HepG2 (cell line): Measurements from ENCODE around the gene ADAMTS2. TPM values are rescaled to one million over a fixed set of nuclear protein-coding genes. Genes with fewer than 3 reads are reported as not detected.

Experiments used
- ATAC-seq: fragments of 200-7000 bp; cut with Tn5 transposase; 3 replicates; pipeline ENCODE4 v1.9.1; 2020; ENCODE audit warnings: mild to moderate bottlenecking, moderate library complexity
- BruUV-seq: library from RNA; stranded (reverse); fragments of 400-500 nt; replicated peaks from 2 replicates; lab custom pipeline; 2021; lab: Mats Ljungman, UMichigan
- CTCF ChIA-PET: fragments of 300-600 bp; formaldehyde crosslinking; extraction: SDS; loops from one replicate; lab custom pipeline; 2021; ENCODE audit warnings: low total read pairs, inconsistent platforms, low intra/inter-chr PET ratio; lab: Yijun Ruan, JAX
- POLR2A ChIA-PET: fragments of 350-600 bp; sonication (Branson Sonifier 250); formaldehyde crosslinking; loops from one replicate; lab custom pipeline; 2020; ENCODE audit warnings: antibody characterized with exemption, inconsistent platforms; lab: Yijun Ruan, JAX
- DNase-seq: peaks from one replicate; pipeline ENCODE4 v3.0.0-alpha.2; 2015; ENCODE audit warnings: low spot score
- FAIRE-seq: peaks from 3 replicates; lab custom pipeline; 2011; peaks lifted over from hg19 to GRCh38; lab: Jason Lieb, UNC
- H2AFZ ChIP-seq: one replicate; pipeline ENCODE4 v1.6.1; 2011; ENCODE audit warnings: low read length, inconsistent platforms
- H3K27ac ChIP-seq: fragments of 300-600 bp; 3 replicates; pipeline ENCODE4 v1.8.0; 2011; ENCODE audit warnings: mixed run types, mild to moderate bottlenecking, mixed read lengths, low read length, inconsistent platforms; ENCODE audit not compliant: insufficient read depth; ENCODE audit errors: extremely low read length
- H3K27me3 ChIP-seq, 2 experiments: fragments of 200-600 bp in 1 of 2; 2 replicates in 1 of 2; 3 replicates in 1 of 2; pipeline versions ENCODE4 v1.6.0 to v1.8.0; 2011; ENCODE audit warnings: low read length in 2 of 2, mild to moderate bottlenecking in 2 of 2, moderate library complexity in 2 of 2, inconsistent platforms in 1 of 2; ENCODE audit not compliant: insufficient read depth in 2 of 2, control insufficient read depth in 1 of 2
- H3K36me3 ChIP-seq, 2 experiments: fragments of 200-600 bp in 1 of 2; replicated peaks in 1 of 2; 2 replicates in 1 of 2; 3 replicates in 1 of 2; pipeline versions ENCODE4 v1.5.1 to v1.8.0; 2011; ENCODE audit warnings: low read length in 2 of 2, inconsistent platforms in 1 of 2; ENCODE audit not compliant: insufficient read depth in 2 of 2, control insufficient read depth in 1 of 2
- H3K4me1 ChIP-seq: 2 replicates; pipeline ENCODE4 v1.5.1; 2012; ENCODE audit warnings: low read length, inconsistent platforms; ENCODE audit not compliant: insufficient read depth
- H3K4me2 ChIP-seq: 2 replicates; pipeline ENCODE4 v1.6.0; 2011; ENCODE audit warnings: low read depth, low read length, inconsistent platforms
- H3K4me3 ChIP-seq, 3 experiments: fragments of 200-600 bp in 1 of 3; sonication (generic), shearing (Covaris generic) in 1 of 3; replicated peaks in 1 of 3; 2 replicates each; pipeline ENCODE4 v1.5.1; 2011 to 2016; ENCODE audit warnings: low read length in 3 of 3, inconsistent platforms in 2 of 3, low read depth in 2 of 3, mild to moderate bottlenecking in 2 of 3, control low read depth in 1 of 3, mixed read lengths in 1 of 3; ENCODE audit not compliant: insufficient read depth in 1 of 3
- H3K79me2 ChIP-seq: one replicate; pipeline ENCODE4 v1.6.1; 2011; ENCODE audit warnings: low read length, inconsistent platforms; ENCODE audit not compliant: insufficient read depth
- H3K9ac ChIP-seq: 2 replicates; pipeline ENCODE4 v1.6.0; 2011; ENCODE audit warnings: mild to moderate bottlenecking, low read depth, low read length, inconsistent platforms; ENCODE audit not compliant: insufficient read depth
- H3K9me3 ChIP-seq: 2 replicates; pipeline ENCODE4 v1.5.1; 2012; ENCODE audit warnings: mild to moderate bottlenecking, low read length
- H4K20me1 ChIP-seq: 2 replicates; pipeline ENCODE4 v1.6.0; 2011; ENCODE audit warnings: inconsistent platforms, mild to moderate bottlenecking, low read length, moderate library complexity; ENCODE audit not compliant: insufficient read depth
- ARID4A ChIP-seq: sonication (generic); formaldehyde crosslinking; IDR thresholded peaks from 2 replicates; pipeline ENCODE4 v1.5.0; 2020; ENCODE audit warnings: mild to moderate bottlenecking, missing genetic modification reagents, borderline replicate concordance
- ATF7 ChIP-seq, 2 experiments: fragments of 450-650 bp in 1 of 2; sonication (generic) in 1 of 2; formaldehyde crosslinking in 1 of 2; IDR thresholded peaks; 2 replicates each; pipeline versions ENCODE4 v1.4.0 to v1.6.1; 2016 to 2020; ENCODE audit warnings: antibody characterized with exemption in 1 of 2, mild to moderate bottlenecking in 1 of 2, missing genetic modification reagents in 1 of 2
- BRCA1 ChIP-seq: sonication (generic); formaldehyde crosslinking; IDR thresholded peaks from 2 replicates; pipeline ENCODE4 v1.4.0; 2020; ENCODE audit warnings: missing genetic modification reagents
- HCFC1 ChIP-seq: fragments of 150-350 bp; IDR thresholded peaks from 2 replicates; pipeline ENCODE4 v1.6.1; 2014; ENCODE audit warnings: low read depth, low read length
- KLF11 ChIP-seq: IDR thresholded peaks from 2 replicates; pipeline ENCODE4 v1.6.1; 2016; ENCODE audit warnings: missing compliant biosample characterization
- ZNF253 ChIP-seq: sonication (generic); formaldehyde crosslinking; IDR thresholded peaks from 2 replicates; pipeline ENCODE4 v1.8.0; 2022; ENCODE audit warnings: mild to moderate bottlenecking, missing genetic modification reagents, borderline replicate concordance
- ZNF30 ChIP-seq: sonication (generic); formaldehyde crosslinking; IDR thresholded peaks from 2 replicates; pipeline ENCODE4 v1.5.0; 2020; ENCODE audit warnings: mild to moderate bottlenecking, missing genetic modification reagents
- ZNF543 ChIP-seq: sonication (generic); formaldehyde crosslinking; IDR thresholded peaks from 2 replicates; pipeline ENCODE4 v1.4.0; 2020; ENCODE audit warnings: mild to moderate bottlenecking, missing genetic modification reagents
- ZNF552 ChIP-seq: sonication (generic); formaldehyde crosslinking; IDR thresholded peaks from 2 replicates; pipeline ENCODE4 v1.9.0; 2022; ENCODE audit warnings: missing genetic modification reagents, mild to moderate bottlenecking, borderline replicate concordance
- ZNF652 ChIP-seq: IDR thresholded peaks from 2 replicates; pipeline ENCODE4 v1.6.1; 2016; ENCODE audit warnings: low read depth, borderline replicate concordance
- WGBS: methylation state at CpG from one replicate; pipeline ENCODE4 v1.1.6; 2017; ENCODE audit warnings: low lambda C conversion rate; 5-methylcytosine and 5-hydroxymethylcytosine counted together
- in situ Hi-C: cut with HindIII; loops from 2 replicates; pipeline ENCODE4 v1.10.0; 2017; ENCODE audit warnings: low pct_unique_long_range_greater_than_20kb; ENCODE audit not compliant: extremely low pct_ligation_motif_present
- intact Hi-C: fragments of 100-400 bp; cut with micrococcal nuclease; formaldehyde crosslinking; loops from one replicate; pipeline ENCODE4 v1.10.0; 2022; ENCODE audit not compliant: unreplicated experiment
- polyA plus RNA-seq, 8 experiments: library from polyadenylated mRNA; depleted of rRNA in 3 of 8; stranded (reverse) in 7 of 8; unstranded in 1 of 8; fragments of >200 nt; fragmentation: Illumina TruSeq in 4 of 8; extraction: Trizol in 4 of 8; gene quantifications; 2 replicates each; pipeline versions ENCODE4 v1.2.1 to v1.2.3, GENCODE V29; 2011 to 2016; ENCODE audit warnings: low read depth in 4 of 8, missing spikeins in 1 of 8, mixed read lengths in 1 of 8; ENCODE audit not compliant: insufficient read depth in 1 of 8
- total RNA-seq, 5 experiments: library from RNA; depleted of rRNA; stranded (reverse); fragments of >200 nt; fragmentation: Illumina TruSeq; extraction: Trizol; gene quantifications; 2 replicates each; pipeline ENCODE4 v1.2.3, GENCODE V29; 2016; ENCODE audit warnings: low read depth in 1 of 5

The ADAMTS2 gene
- total and polyA plus RNA-seq, 2 of the 13 experiments (the other 11 are each of a cell fraction or from before 2014, with no cell fraction given) = 0.24 to 3.5 TPM

GRCh38 chr5:179129607-179130071 lies 215.6 kb downstream of the ADAMTS2 start (continued):
- TF ChIP-seq ARID4A = no peak
- TF ChIP-seq ZNF253 (CRISPR knock-in tag) = no peak
- no peak for TF ChIP-seq ZNF652
- no peak for TF ChIP-seq BRCA1 (CRISPR knock-in tag)
- TF ChIP-seq ZNF543 (CRISPR knock-in tag) = no peak

GRCh38 chr5:179128976-179129375 lies 216.3 kb downstream of the ADAMTS2 start:
- no TSS peak for BruUV-seq
- Histone ChIP-seq H2AFZ (no peak overlapping the region), H3K4me2 (no peak overlapping the region), H3K9me3 (no peaks in the 10 kb centered on the region), H3K9ac (no peak overlapping the region)
- intact Hi-C loops = no loop called here
- CTCF ChIA-PET = no interaction called here
- no peak for ATAC-seq
- TF ChIP-seq ZNF552 (CRISPR knock-in tag) (no peak), KLF11 (no peak), ATF7 (IDR thresholded peaks at IDR 0.05) (no peak), ATF7 (CRISPR knock-in tag; IDR thresholded peaks at IDR 0.05) (no peak), HCFC1 (no peak), ZNF30 (CRISPR knock-in tag) (no peak)
- TF ChIP-seq, all 625 proteins: peak for 0
- Histone ChIP-seq H3K36me3 (no peaks in the 10 kb centered on the region), H4K20me1 (no peaks in the 10 kb centered on the region), H3K79me2 (no peaks in the 10 kb centered on the region), H3K27ac (no peak overlapping the region), H3K4me1 (no peaks in the 10 kb centered on the region), H3K4me3 (no peak overlapping the region), H3K27me3 (no peaks in the 10 kb centered on the region)
- FAIRE-seq (no peak), DNase-seq (no peak)
- WGBS = 33% methylated on average over 9 of the region's 14 CpGs
- in situ Hi-C loops = no loop called here
- POLR2A ChIA-PET = no interaction called here
